HEK293 (cell line): ENCODE results near the gene MAK.

Source experiments
- EGR2 ChIP-seq: fragments of 450-650 bp; formaldehyde crosslinking; IDR thresholded peaks from 2 replicates; pipeline ENCODE4 v1.5.1; 2016; ENCODE audit warnings: low read depth, missing biosample characterization, missing genetic modification characterization
- GLIS1 ChIP-seq: fragments of 450-650 bp; formaldehyde crosslinking; IDR thresholded peaks from 2 replicates; pipeline ENCODE4 v1.5.1; 2016; ENCODE audit warnings: missing biosample characterization, missing genetic modification characterization
- GLIS2 ChIP-seq: fragments of 450-650 bp; formaldehyde crosslinking; IDR thresholded peaks from 2 replicates; pipeline ENCODE4 v1.5.1; 2016; ENCODE audit warnings: missing biosample characterization, missing genetic modification characterization
- KLF1 ChIP-seq: fragments of 450-650 bp; formaldehyde crosslinking; IDR thresholded peaks from 2 replicates; pipeline ENCODE4 v1.5.1; 2016; ENCODE audit warnings: missing biosample characterization, missing genetic modification characterization
- KLF8 ChIP-seq: fragments of 450-650 bp; formaldehyde crosslinking; IDR thresholded peaks from 2 replicates; pipeline ENCODE4 v1.5.1; 2016; ENCODE audit warnings: missing biosample characterization, missing genetic modification characterization
- KLF9 ChIP-seq: fragments of 450-650 bp; formaldehyde crosslinking; IDR thresholded peaks from 2 replicates; pipeline ENCODE4 v1.5.1; 2016; ENCODE audit warnings: missing biosample characterization, missing genetic modification characterization, low read depth
- PRDM10 ChIP-seq: fragments of 450-650 bp; formaldehyde crosslinking; IDR thresholded peaks from 2 replicates; pipeline ENCODE4 v1.5.1; 2016; ENCODE audit warnings: missing biosample characterization, missing genetic modification characterization
- SALL2 ChIP-seq: fragments of 450-650 bp; formaldehyde crosslinking; IDR thresholded peaks from 2 replicates; pipeline ENCODE4 v1.5.0; 2017; ENCODE audit warnings: missing biosample characterization, mild to moderate bottlenecking, missing genetic modification characterization, borderline replicate concordance
- SCRT2 ChIP-seq: fragments of 450-650 bp; formaldehyde crosslinking; IDR thresholded peaks from 2 replicates; pipeline ENCODE4 v1.5.1; 2016; ENCODE audit warnings: missing biosample characterization, missing genetic modification characterization
- SP3 ChIP-seq: fragments of 450-650 bp; formaldehyde crosslinking; IDR thresholded peaks from 2 replicates; pipeline ENCODE4 v1.5.1; 2016; ENCODE audit warnings: missing biosample characterization, missing genetic modification characterization
- SP7 ChIP-seq: fragments of 450-650 bp; formaldehyde crosslinking; IDR thresholded peaks from 2 replicates; pipeline ENCODE4 v1.5.1; 2016; ENCODE audit warnings: missing biosample characterization, missing genetic modification characterization
- TSHZ1 ChIP-seq: fragments of 450-650 bp; formaldehyde crosslinking; IDR thresholded peaks from 2 replicates; pipeline ENCODE4 v1.5.1; 2016; ENCODE audit warnings: missing biosample characterization, missing genetic modification characterization, borderline replicate concordance
- WT1 ChIP-seq: fragments of 450-650 bp; formaldehyde crosslinking; IDR thresholded peaks from 2 replicates; pipeline ENCODE4 v1.5.1; 2016; ENCODE audit warnings: missing biosample characterization, missing genetic modification characterization
- ZBTB17 ChIP-seq: fragments of 450-650 bp; formaldehyde crosslinking; IDR thresholded peaks from 2 replicates; pipeline ENCODE4 v1.5.1; 2016; ENCODE audit warnings: missing biosample characterization, missing genetic modification characterization
- ZBTB21 ChIP-seq: fragments of 450-650 bp; formaldehyde crosslinking; IDR thresholded peaks from 2 replicates; pipeline ENCODE4 v1.5.1; 2017; ENCODE audit warnings: missing biosample characterization, missing genetic modification characterization
- ZBTB26 ChIP-seq: fragments of 450-650 bp; formaldehyde crosslinking; optimal IDR thresholded peaks from 2 replicates; pipeline ENCODE3; 2016; ENCODE audit warnings: missing biosample characterization, mild to moderate bottlenecking, missing genetic modification characterization
- ZEB2 ChIP-seq: fragments of 450-650 bp; formaldehyde crosslinking; IDR thresholded peaks from 2 replicates; pipeline ENCODE4 v1.5.1; 2016; ENCODE audit warnings: missing biosample characterization, missing genetic modification characterization
- ZFP37 ChIP-seq: fragments of 450-650 bp; formaldehyde crosslinking; IDR thresholded peaks from 2 replicates; pipeline ENCODE4 v1.5.1; 2016; ENCODE audit warnings: missing biosample characterization, missing genetic modification characterization
- ZFP41 ChIP-seq: fragments of 450-650 bp; formaldehyde crosslinking; IDR thresholded peaks from 2 replicates; pipeline ENCODE4 v1.5.1; 2016; ENCODE audit warnings: missing biosample characterization, missing genetic modification characterization, borderline replicate concordance
- ZNF214 ChIP-seq: fragments of 450-650 bp; formaldehyde crosslinking; IDR thresholded peaks from 2 replicates; pipeline ENCODE4 v1.5.1; 2017; ENCODE audit warnings: missing biosample characterization, mild to moderate bottlenecking, missing genetic modification characterization, borderline replicate concordance
- ZNF394 ChIP-seq: fragments of 450-650 bp; formaldehyde crosslinking; IDR thresholded peaks from 2 replicates; pipeline ENCODE4 v1.5.1; 2016; ENCODE audit warnings: missing biosample characterization, missing genetic modification characterization, mild to moderate bottlenecking, moderate library complexity, borderline replicate concordance
- ZNF423 ChIP-seq: fragments of 450-650 bp; formaldehyde crosslinking; IDR thresholded peaks from 2 replicates; pipeline ENCODE4 v1.5.1; 2016; ENCODE audit warnings: missing biosample characterization, missing genetic modification characterization
- ZNF488 ChIP-seq: fragments of 450-650 bp; formaldehyde crosslinking; IDR thresholded peaks from 2 replicates; pipeline ENCODE4 v1.5.1; 2016; ENCODE audit warnings: missing biosample characterization, missing genetic modification characterization
- ZNF544 ChIP-seq: fragments of 450-650 bp; formaldehyde crosslinking; IDR thresholded peaks from 2 replicates; pipeline ENCODE4 v1.5.0; 2017; ENCODE audit warnings: missing biosample characterization, missing genetic modification characterization
- ZNF549 ChIP-seq: fragments of 450-650 bp; IDR thresholded peaks from 2 replicates; pipeline ENCODE4 v1.5.1; 2018; ENCODE audit warnings: missing biosample characterization, missing genetic modification characterization, mild to moderate bottlenecking, inconsistent platforms, moderate library complexity
- ZNF660 ChIP-seq: fragments of 450-650 bp; IDR thresholded peaks from 2 replicates; pipeline ENCODE4 v1.5.1; 2018; ENCODE audit warnings: missing biosample characterization, mild to moderate bottlenecking, missing genetic modification characterization
- ZNF843 ChIP-seq: fragments of 450-650 bp; formaldehyde crosslinking; IDR thresholded peaks from 2 replicates; pipeline ENCODE4 v1.5.1; 2016; ENCODE audit warnings: missing biosample characterization, missing genetic modification characterization
- ZSCAN30 ChIP-seq: fragments of 450-650 bp; IDR thresholded peaks from 2 replicates; pipeline ENCODE4 v1.5.1; 2018; ENCODE audit warnings: missing biosample characterization, mild to moderate bottlenecking, missing genetic modification characterization, moderate library complexity
- ZXDB ChIP-seq: fragments of 450-650 bp; formaldehyde crosslinking; IDR thresholded peaks from 2 replicates; pipeline ENCODE4 v1.5.1; 2016; ENCODE audit warnings: missing biosample characterization, missing genetic modification characterization
- TF ChIP-seq, protein P1 (sequence below): sonication (generic); formaldehyde crosslinking; IDR thresholded peaks from 2 replicates; pipeline ENCODE4 v1.8.1; 2022; ENCODE audit warnings: mild to moderate bottlenecking, moderate library complexity, missing genetic modification reagents

The MAK gene

GRCh38 chr6:10747251-10747972 is 90.9 kb downstream of the MAK start, which contains the start of gene TMEM14B (continued):
- TF ChIP-seq ZNF843 (tag by site-specific recombination) = 0 out of 2 replicates have a peak, but pooled peaks have one; percentile 45
- TF ChIP-seq KLF1 (tag by site-specific recombination) = peak; percentile 58
- TF ChIP-seq KLF9 (tag by site-specific recombination) = peak; percentile 90
- peak; percentile 73 for TF ChIP-seq WT1 (tag by site-specific recombination)
- TF ChIP-seq ZFP41 = no peak
- TF ChIP-seq ZNF488 = no peak
- no peak for TF ChIP-seq ZNF423
- TF ChIP-seq KLF8 (tag by site-specific recombination) = peak; percentile 78
- peak; percentile 70; the same call in 1 of the 2 replicates for TF ChIP-seq SP7
- TF ChIP-seq EGR2 = peak; percentile 84
- 0 out of 2 replicates have a peak, but pooled peaks have one; percentile 15 for TF ChIP-seq ZNF394 (tag by site-specific recombination)
- TF ChIP-seq PRDM10 = peak; percentile 67
- 0 out of 2 replicates have a peak, but pooled peaks have one; percentile 9 for TF ChIP-seq ZSCAN30 (tag by site-specific recombination)
- no peak for TF ChIP-seq SALL2 (tag by site-specific recombination)
- TF ChIP-seq ZEB2 (tag by site-specific recombination) = peak; percentile 86
- TF ChIP-seq SCRT2 = no peak
- no peak for TF ChIP-seq ZNF549
- TF ChIP-seq, protein P1, sequence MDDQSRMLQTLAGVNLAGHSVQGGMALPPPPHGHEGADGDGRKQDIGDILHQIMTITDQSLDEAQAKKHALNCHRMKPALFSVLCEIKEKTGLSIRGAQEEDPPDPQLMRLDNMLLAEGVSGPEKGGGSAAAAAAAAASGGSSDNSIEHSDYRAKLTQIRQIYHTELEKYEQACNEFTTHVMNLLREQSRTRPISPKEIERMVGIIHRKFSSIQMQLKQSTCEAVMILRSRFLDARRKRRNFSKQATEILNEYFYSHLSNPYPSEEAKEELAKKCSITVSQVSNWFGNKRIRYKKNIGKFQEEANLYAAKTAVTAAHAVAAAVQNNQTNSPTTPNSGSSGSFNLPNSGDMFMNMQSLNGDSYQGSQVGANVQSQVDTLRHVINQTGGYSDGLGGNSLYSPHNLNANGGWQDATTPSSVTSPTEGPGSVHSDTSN (CRISPR knock-in tag) = peak; percentile 87; the same call in 1 of the 2 replicates
- peak; percentile 88 for TF ChIP-seq ZXDB
- TF ChIP-seq GLIS2 (tag by site-specific recombination) = peak; percentile 57; the same call in 1 of the 2 replicates
- TF ChIP-seq ZFP37 (tag by site-specific recombination) = 0 out of 2 replicates have a peak, but pooled peaks have one; percentile 23
- TF ChIP-seq ZNF544 (tag by site-specific recombination) = no peak
- TF ChIP-seq ZBTB17 = peak; percentile 75
- TF ChIP-seq SP3 (tag by site-specific recombination) = peak; percentile 95
- TF ChIP-seq ZBTB21 (tag by site-specific recombination) = 0 out of 2 replicates have a peak, but pooled peaks have one; percentile 8
- TF ChIP-seq ZNF660 = peak; percentile 78; the same call in 1 of the 2 replicates
- TF ChIP-seq TSHZ1 = no peak
- peak; percentile 99 for TF ChIP-seq ZBTB26
- TF ChIP-seq ZNF214 = peak; percentile 52; the same call in 1 of the 2 replicates
- peak; percentile 34; the same call in 1 of the 2 replicates for TF ChIP-seq GLIS1
